GM10248 (cell line): ENCODE measurements around the gene PIK3C2G.

Experiments used
- CTCF ChIA-PET: fragments of 300-600 bp; sonication (Branson Sonifier 250); formaldehyde crosslinking; extraction: SDS; loops from one replicate; lab custom pipeline; 2021; ENCODE audit warnings: antibody characterized with exemption; lab: Yijun Ruan, JAX
- POLR2A ChIA-PET: fragments of 350-650 bp; sonication (Branson Sonifier 250); formaldehyde crosslinking; extraction: SDS; loops from one replicate; lab custom pipeline; 2020; ENCODE audit warnings: antibody characterized with exemption; lab: Yijun Ruan, JAX
- DNase-seq: peaks from one replicate; pipeline ENCODE4 v3.0.0; 2012; ENCODE audit errors: extremely low spot score
- TF ChIP-seq, protein P1 (sequence below): IDR thresholded peaks from 2 replicates; pipeline ENCODE4 v1.5.1; 2012; ENCODE audit warnings: mild to moderate bottlenecking, low read depth; ENCODE audit errors: extremely low read depth, missing control alignments, control extremely low read depth

Gene PIK3C2G

DNA sequence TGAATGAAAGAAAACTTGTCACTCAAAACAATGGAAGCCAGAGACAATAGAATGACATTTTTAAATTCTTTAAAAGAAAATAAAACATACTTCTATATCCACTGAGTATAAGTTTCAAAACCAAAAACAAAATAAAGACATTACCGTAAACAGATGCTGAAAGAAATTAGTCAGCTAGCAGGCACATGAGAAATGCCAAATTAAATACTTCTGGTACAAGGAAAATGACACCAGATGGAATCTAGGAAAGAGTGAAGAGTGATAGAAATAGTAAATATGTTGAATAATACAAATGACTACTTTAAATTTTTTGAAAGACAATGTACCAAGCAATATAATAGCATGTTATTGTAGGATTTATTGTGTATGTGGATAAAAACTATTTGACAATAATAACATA, 23.8 kb downstream of the PIK3C2G start:
- TF ChIP-seq, protein P1, sequence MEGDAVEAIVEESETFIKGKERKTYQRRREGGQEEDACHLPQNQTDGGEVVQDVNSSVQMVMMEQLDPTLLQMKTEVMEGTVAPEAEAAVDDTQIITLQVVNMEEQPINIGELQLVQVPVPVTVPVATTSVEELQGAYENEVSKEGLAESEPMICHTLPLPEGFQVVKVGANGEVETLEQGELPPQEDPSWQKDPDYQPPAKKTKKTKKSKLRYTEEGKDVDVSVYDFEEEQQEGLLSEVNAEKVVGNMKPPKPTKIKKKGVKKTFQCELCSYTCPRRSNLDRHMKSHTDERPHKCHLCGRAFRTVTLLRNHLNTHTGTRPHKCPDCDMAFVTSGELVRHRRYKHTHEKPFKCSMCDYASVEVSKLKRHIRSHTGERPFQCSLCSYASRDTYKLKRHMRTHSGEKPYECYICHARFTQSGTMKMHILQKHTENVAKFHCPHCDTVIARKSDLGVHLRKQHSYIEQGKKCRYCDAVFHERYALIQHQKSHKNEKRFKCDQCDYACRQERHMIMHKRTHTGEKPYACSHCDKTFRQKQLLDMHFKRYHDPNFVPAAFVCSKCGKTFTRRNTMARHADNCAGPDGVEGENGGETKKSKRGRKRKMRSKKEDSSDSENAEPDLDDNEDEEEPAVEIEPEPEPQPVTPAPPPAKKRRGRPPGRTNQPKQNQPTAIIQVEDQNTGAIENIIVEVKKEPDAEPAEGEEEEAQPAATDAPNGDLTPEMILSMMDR: no peak
- ChIA-PET POLR2A (no interaction called here), CTCF (no interaction called here)
- DNase-seq: no peak

DNA sequence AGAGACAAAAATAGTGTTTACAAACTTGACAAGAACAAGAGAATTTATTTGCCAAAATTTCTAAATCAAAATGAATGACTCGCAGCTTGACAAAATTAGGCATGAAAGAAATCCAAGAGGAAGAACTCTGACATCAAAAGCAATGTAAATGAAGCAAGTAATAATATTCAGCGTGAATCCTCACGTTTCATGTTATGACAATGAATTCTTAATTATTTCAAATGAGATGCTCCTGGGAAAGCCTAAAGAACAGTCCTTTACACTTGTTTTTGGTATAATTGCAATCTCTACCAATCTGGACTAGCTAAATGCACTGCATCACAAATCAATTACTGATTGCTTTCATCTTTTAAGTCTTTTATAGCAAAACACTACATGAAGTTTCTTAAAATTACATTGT, 29.1 kb downstream of the PIK3C2G start:
- ChIA-PET CTCF (interaction anchor here (1.2 kb wide), 1 partner anchor 29 kb away, joined by 3 read pairs; the partner anchor contains the start of gene PIK3C2G), POLR2A (no interaction called here)
- TF ChIP-seq, protein P1: no peak
- no peak for DNase-seq

DNA sequence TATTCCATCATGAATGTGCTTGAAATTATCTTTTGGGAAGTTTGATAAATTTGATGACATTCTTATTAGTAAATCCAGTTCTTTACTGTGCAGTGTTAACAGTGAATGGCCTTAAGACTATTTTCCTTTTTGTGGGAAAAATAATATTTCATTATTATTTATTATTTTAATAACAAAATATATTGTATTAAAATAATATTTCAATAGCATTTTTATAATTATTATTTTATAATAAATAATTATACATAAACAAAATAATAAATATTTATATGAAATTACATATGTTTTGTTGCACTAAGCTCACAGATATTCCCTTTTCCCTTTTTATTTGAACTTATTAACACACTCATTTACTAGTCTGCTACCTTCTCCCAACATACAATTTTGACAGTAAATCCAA, 33.6 kb downstream of the PIK3C2G start:
- no peak for DNase-seq
- ChIA-PET POLR2A (no interaction called here), CTCF (interaction anchor here (1.1 to 1.3 kb wide), 2 partner anchors 11 to 16 kb away, joined by 3 read pairs; no protein-coding TSS in a partner anchor)
- TF ChIP-seq, protein P1: no peak

DNA sequence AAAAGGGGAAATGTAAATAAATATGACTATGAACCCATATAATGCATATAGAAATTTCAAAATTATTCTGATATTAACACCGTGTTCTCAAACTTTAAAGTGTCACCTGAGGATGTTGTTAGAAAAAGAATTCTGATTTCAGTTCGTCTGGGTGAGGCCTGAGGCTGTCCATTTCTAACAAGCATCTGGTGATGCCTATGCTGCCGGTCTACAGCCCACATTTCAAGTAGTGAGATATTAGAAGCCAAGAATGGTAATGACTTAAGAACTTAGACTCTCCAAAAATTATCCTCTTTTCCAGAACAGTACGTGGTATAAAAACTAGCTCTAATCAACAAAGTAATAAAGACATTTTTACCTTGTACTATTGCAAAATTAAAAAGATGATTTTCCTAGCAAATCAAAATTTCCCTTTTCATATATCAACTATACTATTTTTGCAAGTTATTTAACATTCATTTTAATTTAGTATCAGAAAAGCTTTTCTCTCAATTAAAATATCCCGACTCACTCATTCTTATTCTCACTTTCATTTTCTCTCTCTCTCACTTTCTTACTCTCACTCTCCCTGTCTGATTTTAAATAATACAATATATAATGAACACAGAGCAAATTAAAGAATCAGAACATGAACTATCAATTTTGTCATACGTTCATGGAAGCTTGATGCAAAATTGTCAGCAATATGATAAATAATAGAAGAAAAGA, 35.0 kb downstream of the PIK3C2G start:
- DNase-seq: no peak
- POLR2A ChIA-PET: no interaction called here
- TF ChIP-seq, protein P1: no peak
- CTCF ChIA-PET: interaction anchor here (0.9 to 1.3 kb wide), 2 partner anchors 9 to 10 kb away, joined by 3 read pairs; no protein-coding TSS in a partner anchor

DNA sequence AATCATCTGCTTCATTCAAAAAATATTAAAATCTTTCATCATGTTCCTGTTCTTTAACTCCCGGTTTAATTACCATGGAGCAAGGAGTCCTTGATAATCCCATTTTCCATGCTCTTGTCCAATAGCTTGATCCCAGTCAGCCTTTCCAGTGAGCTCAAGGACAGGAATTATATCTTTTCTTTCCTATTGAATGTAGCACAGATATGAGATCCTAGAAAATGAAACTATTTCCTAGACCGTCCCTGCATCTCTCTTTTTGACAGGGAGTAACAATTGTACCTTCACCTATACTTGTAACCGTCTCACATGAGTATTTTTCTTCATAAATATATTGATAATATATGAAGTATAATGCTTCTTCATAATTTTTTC, 35.6 kb downstream of the PIK3C2G start:
- no peak for DNase-seq
- TF ChIP-seq, protein P1: no peak
- CTCF ChIA-PET: interaction anchor here (0.9 to 1.3 kb wide), 2 partner anchors 8 to 9 kb away, joined by 3 read pairs; no protein-coding TSS in a partner anchor
- POLR2A ChIA-PET: no interaction called here

DNA sequence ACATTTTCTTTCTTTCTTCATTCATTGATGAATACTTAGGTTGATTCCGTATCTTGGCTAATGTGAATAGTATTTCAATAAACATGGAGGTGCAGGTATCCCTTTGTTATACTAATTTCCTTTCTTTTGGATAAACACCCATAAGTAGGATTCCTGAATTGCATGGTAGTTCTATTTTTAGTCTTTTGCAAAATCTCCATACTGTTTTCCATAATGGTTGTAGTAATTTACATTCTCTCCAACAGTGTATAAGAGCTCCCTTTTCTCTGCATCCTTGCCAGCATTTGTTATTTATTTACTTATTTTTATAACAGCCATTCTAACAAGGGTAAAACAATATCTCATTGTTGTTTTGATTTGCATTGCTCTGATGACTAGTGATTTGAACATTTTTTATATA, 36.6 kb downstream of the PIK3C2G start:
- ChIA-PET CTCF (no interaction called here), POLR2A (no interaction called here)
- TF ChIP-seq, protein P1: no peak
- DNase-seq: no peak
